ENCODE results near the gene UBE2J1. TPM values are rescaled to one million over a fixed set of nuclear protein-coding genes. Genes with fewer than 3 reads are reported as not detected.

Gene UBE2J1
- total and polyA plus RNA-seq, 4 donors = 14.7 to 26.4 (median 18.0) TPM

DNA sequence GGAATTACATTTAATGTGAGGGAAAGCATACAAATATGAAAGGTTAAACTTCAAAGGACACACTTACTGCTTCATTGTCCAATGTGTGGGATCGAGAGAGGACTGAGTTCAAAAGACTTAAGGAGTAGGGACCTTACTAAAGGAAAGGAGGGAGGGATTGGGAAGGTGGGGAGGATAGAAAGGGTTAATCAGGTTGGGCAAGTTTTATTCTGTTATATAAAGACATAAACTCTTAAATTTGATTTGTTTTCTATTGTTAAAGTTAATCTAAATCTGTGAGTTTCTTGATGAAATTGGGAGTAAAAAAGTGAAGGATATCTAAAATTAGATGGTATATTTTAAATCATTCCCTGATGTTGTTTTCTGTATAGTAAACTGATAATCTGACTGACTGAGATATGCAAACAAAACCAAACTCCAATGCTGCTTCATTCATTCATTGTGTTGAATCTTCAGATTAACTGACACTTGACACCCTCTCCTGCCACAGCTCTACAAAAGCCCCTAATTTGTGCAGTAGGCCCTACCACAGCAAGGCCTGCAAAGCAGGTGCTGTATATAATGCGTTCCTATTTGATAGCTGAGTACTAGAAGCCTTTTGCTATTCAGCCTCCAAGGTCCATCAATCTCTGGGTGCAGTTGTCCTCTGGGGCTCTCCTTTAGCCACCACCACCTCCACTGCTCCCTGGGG is 1.3 kb upstream of the UBE2J1 start:
- no peak for DNase-seq (ENCODE audit: low spot score)
- Histone ChIP-seq H3K4me3 (ENCODE audit: low read depth in 1 of 3, low read length in 3 of 3) (no peak overlapping the region), H3K9ac (ENCODE audit: low read depth in 1 of 2, low read length in 2 of 2) (no peak overlapping the region), H3K9me3 (ENCODE audit: control insufficient read depth in 4 of 4, low read length in 3 of 4) (no peaks in the 10 kb centered on the region), H3K27ac (ENCODE audit: low read depth in 1 of 2, low read length in 2 of 2) (no peak overlapping the region), H3K4me1 (ENCODE audit: control insufficient read depth in 4 of 4, insufficient read depth in 4 of 4, low read length in 3 of 4) (peaks cover 5 to 26% (median 10%) of the 10 kb centered on the region in 4 donors), H3K36me3 (ENCODE audit: control insufficient read depth in 4 of 4, insufficient read depth in 3 of 4, low read depth in 1 of 4, low read length in 3 of 4) (no peaks in the 10 kb centered on the region), H3K27me3 (ENCODE audit: control insufficient read depth in 4 of 4, insufficient read depth in 4 of 4, low read length in 3 of 4) (no peaks in the 10 kb centered on the region)
- 96% methylated on average over 2 of the region's 2 CpGs for WGBS
- no peak for TF ChIP-seq HNF4A (conservative IDR thresholded peaks at IDR 0.05)

DNA sequence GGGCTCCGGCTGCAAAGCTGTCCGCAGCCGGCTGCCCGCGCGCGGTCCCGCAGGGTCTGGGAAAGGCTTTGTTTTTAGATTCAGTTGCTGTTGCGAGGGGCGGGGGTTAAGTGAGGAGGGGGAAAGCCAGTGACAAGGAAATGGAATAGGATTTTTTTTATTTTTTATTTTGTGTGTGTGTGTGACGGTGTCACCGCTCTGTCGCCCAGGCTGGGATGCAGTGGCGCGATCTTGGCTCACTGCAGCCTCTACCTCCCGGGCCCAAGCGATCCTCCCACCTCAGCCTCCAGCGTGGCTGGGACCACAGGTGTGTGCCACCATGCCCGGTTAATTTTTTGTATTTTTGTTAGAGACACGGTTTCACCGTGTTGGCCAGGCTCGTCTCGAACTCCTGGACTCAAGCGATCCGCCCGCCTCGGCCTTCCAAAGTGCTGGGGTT is 615 bp upstream of the UBE2J1 start:
- Histone ChIP-seq H3K4me1 (ENCODE audit: control insufficient read depth in 4 of 4, insufficient read depth in 4 of 4, low read length in 3 of 4) (peaks cover 8 to 31% (median 14%) of the 10 kb centered on the region in 4 donors), H3K27ac (ENCODE audit: low read depth in 1 of 2, low read length in 2 of 2) (peak overlapping the region; percentile 97 to 98), H3K4me3 (ENCODE audit: low read depth in 1 of 3, low read length in 3 of 3) (peak overlapping the region; percentile 22 to 92 (median 54)), H3K36me3 (ENCODE audit: control insufficient read depth in 4 of 4, insufficient read depth in 3 of 4, low read depth in 1 of 4, low read length in 3 of 4) (no peaks in the 10 kb centered on the region), H3K27me3 (ENCODE audit: control insufficient read depth in 4 of 4, insufficient read depth in 4 of 4, low read length in 3 of 4) (no peaks in the 10 kb centered on the region), H3K9ac (ENCODE audit: low read depth in 1 of 2, low read length in 2 of 2) (peak overlapping the region; percentile 75 to 94), H3K9me3 (ENCODE audit: control insufficient read depth in 4 of 4, low read length in 3 of 4) (no peaks in the 10 kb centered on the region)
- TF ChIP-seq FOXA2 (IDR thresholded peaks at IDR 0.05) (no peak), SP1 (IDR thresholded peaks at IDR 0.05) (no peak), NR2F2 (IDR thresholded peaks at IDR 0.05) (no peak), JUND (IDR thresholded peaks at IDR 0.05) (no peak), RAD21 (IDR thresholded peaks at IDR 0.05) (no peak), HNF4A (conservative IDR thresholded peaks at IDR 0.05) (no peak), YY1 (IDR thresholded peaks at IDR 0.05) (no peak), HNF4G (IDR thresholded peaks at IDR 0.05) (no peak), EGR1 (IDR thresholded peaks at IDR 0.05; ENCODE audit: low read depth in 2 of 2) (no peak), GABPA (IDR thresholded peaks at IDR 0.05 in 1 of 2, conservative IDR thresholded peaks at IDR 0.05 in 1 of 2) (no peak), TAF1 (conservative IDR thresholded peaks at IDR 0.05) (no peak), RXRA (IDR thresholded peaks at IDR 0.05) (no peak), FOXA1 (IDR thresholded peaks at IDR 0.05) (no peak)
- TF ChIP-seq, protein P1, sequence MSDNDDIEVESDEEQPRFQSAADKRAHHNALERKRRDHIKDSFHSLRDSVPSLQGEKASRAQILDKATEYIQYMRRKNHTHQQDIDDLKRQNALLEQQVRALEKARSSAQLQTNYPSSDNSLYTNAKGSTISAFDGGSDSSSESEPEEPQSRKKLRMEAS (IDR thresholded peaks at IDR 0.05) = no peak
- TF ChIP-seq, protein P2, sequence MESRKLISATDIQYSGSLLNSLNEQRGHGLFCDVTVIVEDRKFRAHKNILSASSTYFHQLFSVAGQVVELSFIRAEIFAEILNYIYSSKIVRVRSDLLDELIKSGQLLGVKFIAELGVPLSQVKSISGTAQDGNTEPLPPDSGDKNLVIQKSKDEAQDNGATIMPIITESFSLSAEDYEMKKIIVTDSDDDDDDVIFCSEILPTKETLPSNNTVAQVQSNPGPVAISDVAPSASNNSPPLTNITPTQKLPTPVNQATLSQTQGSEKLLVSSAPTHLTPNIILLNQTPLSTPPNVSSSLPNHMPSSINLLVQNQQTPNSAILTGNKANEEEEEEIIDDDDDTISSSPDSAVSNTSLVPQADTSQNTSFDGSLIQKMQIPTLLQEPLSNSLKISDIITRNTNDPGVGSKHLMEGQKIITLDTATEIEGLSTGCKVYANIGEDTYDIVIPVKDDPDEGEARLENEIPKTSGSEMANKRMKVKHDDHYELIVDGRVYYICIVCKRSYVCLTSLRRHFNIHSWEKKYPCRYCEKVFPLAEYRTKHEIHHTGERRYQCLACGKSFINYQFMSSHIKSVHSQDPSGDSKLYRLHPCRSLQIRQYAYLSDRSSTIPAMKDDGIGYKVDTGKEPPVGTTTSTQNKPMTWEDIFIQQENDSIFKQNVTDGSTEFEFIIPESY (IDR thresholded peaks at IDR 0.05) = no peak
- TF ChIP-seq, protein P3, sequence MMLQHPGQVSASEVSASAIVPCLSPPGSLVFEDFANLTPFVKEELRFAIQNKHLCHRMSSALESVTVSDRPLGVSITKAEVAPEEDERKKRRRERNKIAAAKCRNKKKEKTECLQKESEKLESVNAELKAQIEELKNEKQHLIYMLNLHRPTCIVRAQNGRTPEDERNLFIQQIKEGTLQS (IDR thresholded peaks at IDR 0.05) = no peak
- TF ChIP-seq, protein P4, sequence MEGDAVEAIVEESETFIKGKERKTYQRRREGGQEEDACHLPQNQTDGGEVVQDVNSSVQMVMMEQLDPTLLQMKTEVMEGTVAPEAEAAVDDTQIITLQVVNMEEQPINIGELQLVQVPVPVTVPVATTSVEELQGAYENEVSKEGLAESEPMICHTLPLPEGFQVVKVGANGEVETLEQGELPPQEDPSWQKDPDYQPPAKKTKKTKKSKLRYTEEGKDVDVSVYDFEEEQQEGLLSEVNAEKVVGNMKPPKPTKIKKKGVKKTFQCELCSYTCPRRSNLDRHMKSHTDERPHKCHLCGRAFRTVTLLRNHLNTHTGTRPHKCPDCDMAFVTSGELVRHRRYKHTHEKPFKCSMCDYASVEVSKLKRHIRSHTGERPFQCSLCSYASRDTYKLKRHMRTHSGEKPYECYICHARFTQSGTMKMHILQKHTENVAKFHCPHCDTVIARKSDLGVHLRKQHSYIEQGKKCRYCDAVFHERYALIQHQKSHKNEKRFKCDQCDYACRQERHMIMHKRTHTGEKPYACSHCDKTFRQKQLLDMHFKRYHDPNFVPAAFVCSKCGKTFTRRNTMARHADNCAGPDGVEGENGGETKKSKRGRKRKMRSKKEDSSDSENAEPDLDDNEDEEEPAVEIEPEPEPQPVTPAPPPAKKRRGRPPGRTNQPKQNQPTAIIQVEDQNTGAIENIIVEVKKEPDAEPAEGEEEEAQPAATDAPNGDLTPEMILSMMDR (IDR thresholded peaks at IDR 0.05; ENCODE audit: low read depth, low read length, missing input control) = no peak
- TF ChIP-seq, protein P5, sequence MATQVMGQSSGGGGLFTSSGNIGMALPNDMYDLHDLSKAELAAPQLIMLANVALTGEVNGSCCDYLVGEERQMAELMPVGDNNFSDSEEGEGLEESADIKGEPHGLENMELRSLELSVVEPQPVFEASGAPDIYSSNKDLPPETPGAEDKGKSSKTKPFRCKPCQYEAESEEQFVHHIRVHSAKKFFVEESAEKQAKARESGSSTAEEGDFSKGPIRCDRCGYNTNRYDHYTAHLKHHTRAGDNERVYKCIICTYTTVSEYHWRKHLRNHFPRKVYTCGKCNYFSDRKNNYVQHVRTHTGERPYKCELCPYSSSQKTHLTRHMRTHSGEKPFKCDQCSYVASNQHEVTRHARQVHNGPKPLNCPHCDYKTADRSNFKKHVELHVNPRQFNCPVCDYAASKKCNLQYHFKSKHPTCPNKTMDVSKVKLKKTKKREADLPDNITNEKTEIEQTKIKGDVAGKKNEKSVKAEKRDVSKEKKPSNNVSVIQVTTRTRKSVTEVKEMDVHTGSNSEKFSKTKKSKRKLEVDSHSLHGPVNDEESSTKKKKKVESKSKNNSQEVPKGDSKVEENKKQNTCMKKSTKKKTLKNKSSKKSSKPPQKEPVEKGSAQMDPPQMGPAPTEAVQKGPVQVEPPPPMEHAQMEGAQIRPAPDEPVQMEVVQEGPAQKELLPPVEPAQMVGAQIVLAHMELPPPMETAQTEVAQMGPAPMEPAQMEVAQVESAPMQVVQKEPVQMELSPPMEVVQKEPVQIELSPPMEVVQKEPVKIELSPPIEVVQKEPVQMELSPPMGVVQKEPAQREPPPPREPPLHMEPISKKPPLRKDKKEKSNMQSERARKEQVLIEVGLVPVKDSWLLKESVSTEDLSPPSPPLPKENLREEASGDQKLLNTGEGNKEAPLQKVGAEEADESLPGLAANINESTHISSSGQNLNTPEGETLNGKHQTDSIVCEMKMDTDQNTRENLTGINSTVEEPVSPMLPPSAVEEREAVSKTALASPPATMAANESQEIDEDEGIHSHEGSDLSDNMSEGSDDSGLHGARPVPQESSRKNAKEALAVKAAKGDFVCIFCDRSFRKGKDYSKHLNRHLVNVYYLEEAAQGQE (IDR thresholded peaks at IDR 0.05) = no peak
- no peak for DNase-seq (ENCODE audit: low spot score)
- 53% methylated on average over 27 of the region's 27 CpGs for WGBS

All from liver (tissue), 9 donors.